Epithelial cell of proximal tubule (primary cell): ENCODE results near the gene HES3. TPM values are rescaled to one million over a fixed set of nuclear protein-coding genes. Genes with fewer than 3 reads are reported as not detected.

Experiments
- DNase-seq: peaks from one replicate; pipeline ENCODE4 v3.0.0-alpha.2; 2011; ENCODE audit warnings: low read depth
- H3K4me3 ChIP-seq: 2 replicates; pipeline ENCODE4 v1.5.1; 2011; ENCODE audit warnings: low read depth, mild to moderate bottlenecking, low read length
- total RNA-seq: library from RNA; depleted of rRNA; stranded (reverse); fragments of >200 nt; gene quantifications from 2 replicates; pipeline ENCODE4 v1.2.3, GENCODE V29; 2015
- TF ChIP-seq, protein P1 (sequence below): conservative IDR thresholded peaks from 2 replicates; pipeline ENCODE4 v1.5.1; 2012; ENCODE audit warnings: low read depth, mild to moderate bottlenecking, low read length

HES3 gene
- total RNA-seq, 1 donor from 2014 or later: not detected

DNA sequence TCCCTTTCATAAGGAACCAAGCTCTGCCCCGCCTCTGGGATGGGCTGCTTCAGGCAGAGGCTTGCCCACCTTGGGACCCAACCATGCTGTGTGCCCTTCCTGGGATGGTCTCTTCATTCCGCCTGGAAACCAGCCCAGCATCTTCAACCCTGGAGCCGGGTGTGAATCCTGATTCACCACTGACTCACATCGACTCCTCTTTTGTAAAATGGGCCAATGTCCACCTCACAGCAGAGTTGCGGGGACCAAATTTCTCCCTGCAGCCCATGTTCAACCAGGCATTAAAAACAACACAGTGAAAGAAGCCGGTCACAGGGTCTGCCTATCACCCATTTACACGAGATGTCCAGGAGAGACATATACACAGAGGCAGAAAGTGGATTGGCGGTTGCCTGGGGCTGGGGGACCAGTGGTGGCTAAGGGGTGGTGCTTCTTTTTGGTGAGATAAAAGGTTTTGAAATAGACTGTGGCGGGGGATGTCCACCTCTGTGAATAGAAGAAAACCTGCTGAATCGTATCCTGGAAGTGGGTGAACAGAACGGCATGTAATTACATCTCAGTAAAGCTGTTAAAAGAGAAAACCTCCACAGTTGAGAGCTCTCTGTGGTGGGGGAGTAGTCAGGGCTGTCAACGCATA lies 23.8 kb downstream of the HES3 start:
- no peak for DNase-seq
- H3K4me3 ChIP-seq: no peak overlapping the region
- TF ChIP-seq, protein P1, sequence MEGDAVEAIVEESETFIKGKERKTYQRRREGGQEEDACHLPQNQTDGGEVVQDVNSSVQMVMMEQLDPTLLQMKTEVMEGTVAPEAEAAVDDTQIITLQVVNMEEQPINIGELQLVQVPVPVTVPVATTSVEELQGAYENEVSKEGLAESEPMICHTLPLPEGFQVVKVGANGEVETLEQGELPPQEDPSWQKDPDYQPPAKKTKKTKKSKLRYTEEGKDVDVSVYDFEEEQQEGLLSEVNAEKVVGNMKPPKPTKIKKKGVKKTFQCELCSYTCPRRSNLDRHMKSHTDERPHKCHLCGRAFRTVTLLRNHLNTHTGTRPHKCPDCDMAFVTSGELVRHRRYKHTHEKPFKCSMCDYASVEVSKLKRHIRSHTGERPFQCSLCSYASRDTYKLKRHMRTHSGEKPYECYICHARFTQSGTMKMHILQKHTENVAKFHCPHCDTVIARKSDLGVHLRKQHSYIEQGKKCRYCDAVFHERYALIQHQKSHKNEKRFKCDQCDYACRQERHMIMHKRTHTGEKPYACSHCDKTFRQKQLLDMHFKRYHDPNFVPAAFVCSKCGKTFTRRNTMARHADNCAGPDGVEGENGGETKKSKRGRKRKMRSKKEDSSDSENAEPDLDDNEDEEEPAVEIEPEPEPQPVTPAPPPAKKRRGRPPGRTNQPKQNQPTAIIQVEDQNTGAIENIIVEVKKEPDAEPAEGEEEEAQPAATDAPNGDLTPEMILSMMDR: no peak

DNA sequence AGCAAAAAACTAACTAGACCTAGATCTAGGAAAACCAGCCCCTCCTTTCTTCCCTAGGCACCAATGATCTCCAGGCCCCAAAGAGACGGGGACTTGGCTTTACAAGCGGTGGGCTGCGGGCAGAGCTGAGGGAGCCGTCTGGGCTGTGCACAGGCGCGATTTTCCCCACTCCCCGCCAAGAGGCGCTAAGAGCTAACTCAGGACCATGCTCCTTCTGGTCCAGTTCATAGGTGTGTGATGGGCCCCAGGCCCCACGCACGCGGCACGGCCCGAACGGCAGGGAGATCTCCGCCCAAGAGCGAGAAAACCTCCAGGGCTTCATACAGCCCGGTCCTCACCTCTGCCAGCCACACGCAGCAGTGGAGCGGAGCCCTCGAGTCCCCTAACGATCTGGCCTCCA lies 24.4 kb downstream of the HES3 start:
- TF ChIP-seq, protein P1: peak; percentile 9
- no peak overlapping the region for H3K4me3 ChIP-seq
- DNase-seq: no peak

DNA sequence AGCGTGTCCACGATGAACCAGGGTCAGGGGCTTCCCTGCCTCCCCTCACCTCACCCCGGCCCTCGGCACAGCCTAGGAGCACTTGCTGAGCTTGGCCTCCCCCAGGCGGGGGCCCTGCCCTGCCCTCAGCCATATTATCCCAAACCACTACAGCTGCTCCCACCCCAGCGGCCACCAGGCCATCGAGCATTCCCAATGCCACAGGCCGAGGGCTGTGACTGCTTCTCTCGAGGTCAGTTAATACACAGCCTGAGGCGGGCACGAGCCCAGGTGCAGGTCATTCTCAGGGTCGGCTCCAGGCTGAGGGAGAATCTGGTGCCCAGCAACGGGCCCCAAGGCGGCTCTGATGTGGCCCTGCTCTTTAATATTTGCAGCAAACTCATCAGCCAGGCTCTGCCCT lies 25.3 kb downstream of the HES3 start:
- no peak for DNase-seq
- TF ChIP-seq, protein P1: no peak
- H3K4me3 ChIP-seq: no peak overlapping the region

DNA sequence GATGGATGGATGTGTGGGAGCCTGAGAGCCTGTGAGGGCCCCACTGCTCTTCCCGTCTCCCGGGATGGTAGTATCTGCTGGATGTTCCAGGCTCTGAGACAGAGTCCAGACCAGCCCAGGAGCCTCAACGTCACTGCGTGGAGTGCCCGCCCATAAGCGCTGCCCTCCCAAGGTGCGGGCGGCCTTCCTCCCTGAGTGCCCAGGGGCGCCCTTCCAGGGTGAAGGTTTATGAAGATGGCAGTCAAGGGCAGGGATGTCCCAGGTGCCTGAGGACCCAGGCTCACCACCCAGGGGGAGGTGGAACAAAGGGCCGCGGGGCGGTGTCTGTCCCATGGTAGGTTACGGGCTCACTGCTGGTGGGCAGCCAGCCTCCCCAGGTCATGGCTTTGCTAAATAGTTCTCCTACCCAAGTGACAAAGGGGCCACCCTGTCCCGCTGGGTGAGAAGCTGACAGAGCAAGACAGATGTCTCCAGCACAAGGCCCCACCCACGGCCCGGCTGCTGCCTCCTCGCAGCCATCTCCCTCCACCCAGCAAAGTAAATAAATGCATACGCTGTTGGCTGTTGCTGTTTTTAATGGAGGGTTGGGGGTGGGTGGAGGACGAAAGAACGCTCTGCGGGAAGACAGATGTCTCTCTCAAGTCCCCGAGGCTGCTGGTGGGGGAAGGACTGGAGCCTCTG lies 25.9 kb downstream of the HES3 start:
- no peak for DNase-seq
- H3K4me3 ChIP-seq: no peak overlapping the region

DNA sequence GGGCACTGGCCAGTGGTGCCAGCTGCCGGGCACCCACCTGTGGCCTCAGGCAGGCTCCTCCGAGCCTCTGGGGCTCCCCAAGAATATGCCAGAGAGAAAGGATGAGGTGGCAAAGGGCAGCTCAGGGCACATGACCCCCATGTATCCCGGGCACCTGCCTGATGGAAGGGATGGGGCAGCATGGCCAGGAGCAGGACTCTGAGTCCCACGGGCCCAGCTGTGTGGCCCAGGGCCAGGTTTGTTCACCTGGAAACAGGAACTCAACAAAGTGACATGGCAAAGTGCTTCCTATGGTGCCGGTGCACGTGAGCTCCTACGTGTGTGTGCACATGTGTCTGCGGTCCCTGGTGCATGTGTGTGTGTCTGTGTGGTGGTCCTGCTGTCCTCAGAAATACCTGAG lies 26.4 kb downstream of the HES3 start:
- H3K4me3 ChIP-seq: no peak overlapping the region
- TF ChIP-seq, protein P1: no peak
- DNase-seq: no peak

More for the DNA sequence above, 25.9 kb downstream of the HES3 start:
- TF ChIP-seq, protein P1: no peak

DNA sequence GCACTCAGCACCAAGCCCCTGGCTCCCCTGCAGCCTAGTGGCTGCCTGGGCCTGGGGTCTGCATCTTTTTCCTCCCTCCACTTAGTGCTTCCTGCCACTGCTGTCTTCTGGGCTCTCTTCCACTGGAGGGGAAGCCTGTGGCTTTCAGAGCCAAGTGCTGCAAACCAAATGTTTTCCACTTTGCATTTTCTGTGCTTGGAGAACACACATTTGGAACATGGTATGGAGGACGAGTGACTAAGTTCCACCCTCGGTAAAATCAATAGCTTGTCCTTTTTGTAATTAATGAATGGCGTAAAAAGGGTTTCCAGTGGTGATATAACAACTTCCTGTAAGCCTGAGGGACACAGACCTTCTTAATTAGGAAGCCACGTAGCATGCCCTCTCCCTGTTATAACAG lies 27.0 kb downstream of the HES3 start:
- DNase-seq: no peak
- TF ChIP-seq, protein P1: no peak
- no peak overlapping the region for H3K4me3 ChIP-seq

DNA sequence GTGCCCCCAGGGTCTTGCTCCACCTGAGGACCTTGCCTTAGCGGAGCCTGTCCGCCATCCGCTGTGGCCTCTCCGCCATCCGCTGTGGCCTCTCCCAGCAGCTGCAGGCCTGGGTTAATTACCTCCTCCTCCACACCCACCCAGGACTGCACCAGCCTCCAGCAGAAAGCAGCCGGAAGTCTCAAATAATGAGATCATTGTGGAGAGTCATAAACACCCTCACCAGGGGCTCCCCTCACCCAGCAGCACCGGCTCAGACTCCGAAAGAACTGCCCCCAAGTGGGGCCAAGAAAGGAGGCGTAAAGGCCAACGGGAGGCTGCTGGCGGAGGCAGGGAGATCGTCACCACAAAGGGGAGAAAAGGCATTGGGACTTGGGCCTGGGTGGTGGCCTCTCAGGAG lies 27.6 kb downstream of the HES3 start:
- H3K4me3 ChIP-seq: no peak overlapping the region
- DNase-seq: no peak
- TF ChIP-seq, protein P1: no peak
